ENCODE results near the gene MAG. TPM values are rescaled to one million over a fixed set of nuclear protein-coding genes. Genes with fewer than 3 reads are reported as not detected.

The MAG gene
- total and polyA plus RNA-seq, 2 donors (not counting 1 experiment from before 2014, with no cell fraction given), result 0.50 TPM; not detected in 1

DNA sequence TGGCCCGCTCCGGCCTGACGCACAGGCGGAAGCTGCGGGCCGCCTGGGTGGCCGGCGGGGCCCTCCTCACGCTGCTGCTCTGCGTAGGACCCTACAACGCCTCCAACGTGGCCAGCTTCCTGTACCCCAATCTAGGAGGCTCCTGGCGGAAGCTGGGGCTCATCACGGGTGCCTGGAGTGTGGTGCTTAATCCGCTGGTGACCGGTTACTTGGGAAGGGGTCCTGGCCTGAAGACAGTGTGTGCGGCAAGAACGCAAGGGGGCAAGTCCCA lies 60.2 kb downstream of the MAG start:
- Histone ChIP-seq H3K4me1 (ENCODE audit: control insufficient read depth, extremely low read depth, insufficient read depth, low read length) (no peaks in the 10 kb centered on the region), H4K20me1 (ENCODE audit: control insufficient read depth, extremely low read depth, insufficient read depth, low read length) (no peaks in the 10 kb centered on the region), H3K27ac (ENCODE audit: insufficient read depth, low read length) (no peak overlapping the region), H3K4me3 (replicated peaks in 1 of 4; ENCODE audit: control extremely low read depth in 1 of 4, insufficient read depth in 1 of 4, low read depth in 3 of 4, low read length in 4 of 4) (no peak overlapping the region), H3K36me3 (ENCODE audit: control insufficient read depth, insufficient read depth, low read length) (no peaks in the 10 kb centered on the region), H3K9ac (ENCODE audit: insufficient read depth, low read length) (no peak overlapping the region), H3K9me3 (ENCODE audit: control insufficient read depth, insufficient read depth, low read depth, low read length) (no peaks in the 10 kb centered on the region), H3K27me3 (ENCODE audit: control insufficient read depth, insufficient read depth, low read length) (no peaks in the 10 kb centered on the region), H3K4me2 (ENCODE audit: extremely low read depth, insufficient read depth, low read length) (no peak overlapping the region), H3K79me2 (ENCODE audit: control insufficient read depth, insufficient read depth, low read length) (no peaks in the 10 kb centered on the region), H2AFZ (ENCODE audit: low read length) (no peak overlapping the region)
- no peak for TF ChIP-seq EZH2 (IDR thresholded peaks at IDR 0.05; ENCODE audit: low read length, missing control alignments)
- TF ChIP-seq CTCF (conservative IDR thresholded peaks at IDR 0.05 in 1 of 2, IDR thresholded peaks at IDR 0.05 in 1 of 2; ENCODE audit: low read depth in 1 of 2, low read length in 2 of 2), result no peak
- no peak for DNase-seq (ENCODE audit: low read depth in 2 of 2)

DNA sequence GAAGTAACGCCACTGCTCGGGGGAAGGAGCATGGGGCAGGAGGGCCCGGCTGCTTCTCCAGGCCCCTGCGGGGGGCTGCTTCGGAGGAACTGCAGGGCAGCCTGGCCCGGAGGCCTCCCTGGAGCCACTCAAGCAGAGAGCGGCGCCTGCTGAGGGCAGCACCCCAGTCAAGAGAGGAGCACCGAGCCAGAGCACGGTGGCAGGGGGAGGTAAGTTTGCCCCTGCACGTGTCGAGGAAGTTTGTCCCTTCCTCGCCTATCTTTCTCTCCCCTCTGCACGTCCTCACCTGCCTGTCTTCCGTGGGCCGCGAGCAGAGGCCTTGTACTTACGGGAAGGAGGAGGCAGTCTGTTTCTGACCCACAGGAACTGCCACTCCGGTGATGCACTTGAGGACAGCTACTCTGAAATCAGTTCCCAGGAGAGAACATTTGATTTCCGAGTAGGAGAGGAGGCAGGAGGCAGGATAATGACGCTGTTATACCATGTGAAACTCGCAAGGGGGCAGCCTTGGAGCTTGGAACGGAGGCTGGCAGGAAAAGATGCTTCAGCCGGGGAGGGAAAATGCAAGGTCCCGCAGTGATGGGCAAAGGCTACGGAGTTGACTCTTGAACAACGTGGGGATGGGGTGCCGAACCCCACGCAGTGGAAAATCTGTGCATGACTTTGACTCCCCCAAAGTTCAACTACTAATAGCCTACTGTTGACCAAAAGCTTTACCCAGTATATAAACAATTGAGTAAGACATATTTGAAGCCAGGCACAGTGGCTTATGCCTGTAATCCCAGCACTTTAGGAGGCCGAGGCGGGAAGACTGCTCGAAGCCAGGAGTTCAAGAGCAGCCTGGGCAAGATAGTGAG lies 60.7 kb downstream of the MAG start:
- peak; percentile 46 to 76 for DNase-seq (ENCODE audit: low read depth in 2 of 2)
- Histone ChIP-seq H2AFZ (ENCODE audit: low read length) (no peak overlapping the region), H3K36me3 (ENCODE audit: control insufficient read depth, insufficient read depth, low read length) (no peaks in the 10 kb centered on the region), H3K9ac (ENCODE audit: insufficient read depth, low read length) (no peak overlapping the region), H3K27me3 (ENCODE audit: control insufficient read depth, insufficient read depth, low read length) (no peaks in the 10 kb centered on the region), H3K9me3 (ENCODE audit: control insufficient read depth, insufficient read depth, low read depth, low read length) (no peaks in the 10 kb centered on the region), H3K4me1 (ENCODE audit: control insufficient read depth, extremely low read depth, insufficient read depth, low read length) (no peaks in the 10 kb centered on the region), H3K27ac (ENCODE audit: insufficient read depth, low read length) (no peak overlapping the region), H3K4me3 (replicated peaks in 1 of 4; ENCODE audit: control extremely low read depth in 1 of 4, insufficient read depth in 1 of 4, low read depth in 3 of 4, low read length in 4 of 4) (no peak overlapping the region), H4K20me1 (ENCODE audit: control insufficient read depth, extremely low read depth, insufficient read depth, low read length) (no peaks in the 10 kb centered on the region), H3K79me2 (ENCODE audit: control insufficient read depth, insufficient read depth, low read length) (no peaks in the 10 kb centered on the region), H3K4me2 (ENCODE audit: extremely low read depth, insufficient read depth, low read length) (no peak overlapping the region)
- peak; percentile 83 to 86 for TF ChIP-seq CTCF (conservative IDR thresholded peaks at IDR 0.05 in 1 of 2, IDR thresholded peaks at IDR 0.05 in 1 of 2; ENCODE audit: low read depth in 1 of 2, low read length in 2 of 2)
- TF ChIP-seq EZH2 (IDR thresholded peaks at IDR 0.05; ENCODE audit: low read length, missing control alignments), result no peak

DNA sequence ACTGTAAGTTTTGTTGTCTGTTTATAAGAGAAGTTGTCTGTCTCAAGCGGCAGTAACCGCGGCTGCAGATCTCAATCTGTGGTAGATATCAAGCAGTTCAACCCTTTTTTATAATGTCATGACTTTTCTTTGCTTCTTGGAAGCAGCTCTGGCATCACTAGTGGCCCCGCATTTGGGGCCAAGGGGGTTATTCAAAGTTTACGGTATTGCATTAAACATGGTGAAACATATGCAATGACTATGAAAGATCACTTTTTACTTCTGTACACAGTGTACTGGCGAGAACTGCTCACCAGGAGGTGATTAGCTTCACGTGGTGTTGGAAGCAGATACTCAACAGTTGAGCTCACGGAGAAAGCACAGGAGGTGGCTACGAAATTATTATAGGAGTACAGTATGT lies 61.7 kb downstream of the MAG start:
- H3K4me1 ChIP-seq (ENCODE audit: control insufficient read depth, extremely low read depth, insufficient read depth, low read length), result no peaks in the 10 kb centered on the region
- H3K27ac ChIP-seq (ENCODE audit: insufficient read depth, low read length), result no peak overlapping the region
- no peaks in the 10 kb centered on the region for H3K79me2 ChIP-seq (ENCODE audit: control insufficient read depth, insufficient read depth, low read length)
- no peak overlapping the region for H3K4me3 ChIP-seq (replicated peaks in 1 of 4; ENCODE audit: control extremely low read depth in 1 of 4, insufficient read depth in 1 of 4, low read depth in 3 of 4, low read length in 4 of 4)
- H2AFZ ChIP-seq (ENCODE audit: low read length), result no peak overlapping the region
- no peaks in the 10 kb centered on the region for H3K27me3 ChIP-seq (ENCODE audit: control insufficient read depth, insufficient read depth, low read length)
- H3K36me3 ChIP-seq (ENCODE audit: control insufficient read depth, insufficient read depth, low read length), result no peaks in the 10 kb centered on the region
- peak in 1 of 2 donors; percentile 77 for DNase-seq (ENCODE audit: low read depth in 2 of 2)
- H3K9ac ChIP-seq (ENCODE audit: insufficient read depth, low read length), result no peak overlapping the region
- H3K4me2 ChIP-seq (ENCODE audit: extremely low read depth, insufficient read depth, low read length), result no peak overlapping the region
- no peaks in the 10 kb centered on the region for H4K20me1 ChIP-seq (ENCODE audit: control insufficient read depth, extremely low read depth, insufficient read depth, low read length)
- no peak for TF ChIP-seq EZH2 (IDR thresholded peaks at IDR 0.05; ENCODE audit: low read length, missing control alignments)
- TF ChIP-seq CTCF (conservative IDR thresholded peaks at IDR 0.05 in 1 of 2, IDR thresholded peaks at IDR 0.05 in 1 of 2; ENCODE audit: low read depth in 1 of 2, low read length in 2 of 2), result peak in 1 of 2 donors; percentile 9
- H3K9me3 ChIP-seq (ENCODE audit: control insufficient read depth, insufficient read depth, low read depth, low read length), result no peaks in the 10 kb centered on the region

Data from fibroblast of lung (primary cell).